Measurements from ENCODE around the gene MAGOH. TPM values are rescaled to one million over a fixed set of nuclear protein-coding genes. Genes with fewer than 3 reads are reported as not detected.

The MAGOH gene
- total RNA-seq, 2 donors from 2014 or later, result 23.0 to 36.1 TPM

DNA sequence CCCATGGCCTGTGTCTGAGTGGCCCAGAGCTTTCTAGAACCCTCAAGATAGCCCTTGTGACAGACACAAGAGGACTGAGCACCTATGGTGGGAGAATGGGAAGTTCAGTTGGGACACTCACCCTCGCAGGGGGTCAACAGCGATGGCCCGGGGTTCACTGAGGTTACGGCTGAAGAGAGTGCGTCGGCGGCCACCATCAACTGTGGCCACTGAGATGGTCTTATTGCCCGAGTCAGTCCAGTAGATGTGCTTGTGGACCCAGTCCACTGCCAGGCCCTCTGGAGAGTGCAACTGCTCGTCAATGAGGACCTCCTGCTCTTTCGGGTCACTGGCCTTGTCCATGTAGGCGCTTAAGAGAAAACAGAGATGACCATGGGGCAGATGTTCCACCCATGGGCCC lies 25.7 kb upstream of the MAGOH start:
- WGBS, result 98% methylated on average over 11 of the region's 11 CpGs
- DNase-seq (ENCODE audit: low spot score), result no peak
- intact Hi-C loops (cut with DNase I), result no loop called here
- no peak overlapping the region for H3K4me3 ChIP-seq
- no peaks in the 10 kb centered on the region for H3K9me3 ChIP-seq
- no peaks in the 10 kb centered on the region for H3K36me3 ChIP-seq
- H3K27me3 ChIP-seq (replicated peaks; ENCODE audit: insufficient read depth), result no peaks in the 10 kb centered on the region
- H3K27ac ChIP-seq, result no peak overlapping the region
- no peaks in the 10 kb centered on the region for H3K4me1 ChIP-seq (replicated peaks)
- TF ChIP-seq, protein P1, sequence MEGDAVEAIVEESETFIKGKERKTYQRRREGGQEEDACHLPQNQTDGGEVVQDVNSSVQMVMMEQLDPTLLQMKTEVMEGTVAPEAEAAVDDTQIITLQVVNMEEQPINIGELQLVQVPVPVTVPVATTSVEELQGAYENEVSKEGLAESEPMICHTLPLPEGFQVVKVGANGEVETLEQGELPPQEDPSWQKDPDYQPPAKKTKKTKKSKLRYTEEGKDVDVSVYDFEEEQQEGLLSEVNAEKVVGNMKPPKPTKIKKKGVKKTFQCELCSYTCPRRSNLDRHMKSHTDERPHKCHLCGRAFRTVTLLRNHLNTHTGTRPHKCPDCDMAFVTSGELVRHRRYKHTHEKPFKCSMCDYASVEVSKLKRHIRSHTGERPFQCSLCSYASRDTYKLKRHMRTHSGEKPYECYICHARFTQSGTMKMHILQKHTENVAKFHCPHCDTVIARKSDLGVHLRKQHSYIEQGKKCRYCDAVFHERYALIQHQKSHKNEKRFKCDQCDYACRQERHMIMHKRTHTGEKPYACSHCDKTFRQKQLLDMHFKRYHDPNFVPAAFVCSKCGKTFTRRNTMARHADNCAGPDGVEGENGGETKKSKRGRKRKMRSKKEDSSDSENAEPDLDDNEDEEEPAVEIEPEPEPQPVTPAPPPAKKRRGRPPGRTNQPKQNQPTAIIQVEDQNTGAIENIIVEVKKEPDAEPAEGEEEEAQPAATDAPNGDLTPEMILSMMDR (IDR thresholded peaks at IDR 0.05), result no peak
- no peak for TF ChIP-seq POLR2AphosphoS5 (IDR thresholded peaks at IDR 0.05)
- no peak for TF ChIP-seq POLR2A (IDR thresholded peaks at IDR 0.05)

DNA sequence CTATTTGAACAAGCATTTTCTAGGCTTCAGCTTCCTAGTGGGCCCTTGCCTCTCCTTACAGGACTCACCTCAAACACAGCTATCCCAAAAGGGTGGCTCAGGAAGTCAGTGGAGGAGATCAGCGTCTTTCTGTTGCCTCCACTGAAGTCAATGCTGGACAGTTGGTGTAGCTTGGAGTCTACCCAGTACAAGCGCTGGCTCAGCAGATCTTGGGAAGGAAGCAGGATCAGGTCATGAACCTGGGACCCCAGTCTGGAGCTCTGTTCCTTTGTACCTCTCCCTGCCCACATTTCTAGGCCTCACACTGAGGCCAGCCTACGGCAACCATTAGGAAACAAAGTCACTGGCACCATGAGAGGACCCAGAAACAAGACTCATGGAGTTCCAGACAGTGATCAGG lies 23.7 kb upstream of the MAGOH start:
- no peak for DNase-seq (ENCODE audit: low spot score)
- TF ChIP-seq, protein P1 (IDR thresholded peaks at IDR 0.05), result no peak
- H3K4me3 ChIP-seq, result no peak overlapping the region
- H3K27me3 ChIP-seq (replicated peaks; ENCODE audit: insufficient read depth), result no peaks in the 10 kb centered on the region
- no peak overlapping the region for H3K27ac ChIP-seq
- no peaks in the 10 kb centered on the region for H3K4me1 ChIP-seq (replicated peaks)
- no peaks in the 10 kb centered on the region for H3K36me3 ChIP-seq
- no peaks in the 10 kb centered on the region for H3K9me3 ChIP-seq
- WGBS, result 94% methylated on average over 3 of the region's 3 CpGs
- intact Hi-C loops (cut with DNase I), result no loop called here

DNA sequence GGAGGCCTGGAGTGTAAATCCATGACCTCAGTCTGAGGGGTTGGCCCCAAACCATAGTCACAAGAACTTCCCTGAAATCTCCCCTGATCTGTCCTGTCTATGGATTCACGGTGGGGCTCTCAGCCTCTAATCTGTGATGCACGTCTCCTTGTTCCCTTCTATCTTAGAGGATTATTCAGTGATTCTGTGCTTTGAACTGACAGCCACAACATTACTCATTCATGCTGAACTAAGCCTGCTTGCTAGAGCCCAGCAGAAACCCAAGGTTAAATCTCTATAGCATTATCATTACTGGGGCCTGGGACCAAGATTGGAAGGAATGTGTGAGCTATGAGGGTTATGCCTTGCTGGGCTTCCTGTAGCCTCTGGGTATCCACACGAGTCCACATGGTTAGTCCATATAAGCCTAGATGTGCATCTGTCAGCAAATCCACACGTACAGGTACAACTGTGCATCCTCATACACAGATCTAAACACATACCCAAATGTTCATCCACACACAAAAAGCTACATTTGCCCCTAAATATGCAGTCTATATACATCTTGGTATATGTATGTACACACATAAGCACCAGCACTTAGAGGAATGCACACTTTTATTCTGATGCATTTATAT lies 22.4 kb upstream of the MAGOH start:
- no peak overlapping the region for H3K4me3 ChIP-seq
- intact Hi-C loops (cut with DNase I), result no loop called here
- H3K36me3 ChIP-seq, result no peaks in the 10 kb centered on the region
- H3K27me3 ChIP-seq (replicated peaks; ENCODE audit: insufficient read depth), result no peaks in the 10 kb centered on the region
- TF ChIP-seq, protein P1 (IDR thresholded peaks at IDR 0.05), result no peak
- TF ChIP-seq POLR2AphosphoS5 (IDR thresholded peaks at IDR 0.05) (no peak), POLR2A (IDR thresholded peaks at IDR 0.05) (no peak)
- H3K9me3 ChIP-seq, result no peaks in the 10 kb centered on the region
- WGBS, result 91% methylated on average over 4 of the region's 4 CpGs
- no peak overlapping the region for H3K27ac ChIP-seq
- H3K4me1 ChIP-seq (replicated peaks), result no peaks in the 10 kb centered on the region
- DNase-seq (ENCODE audit: low spot score), result no peak

DNA sequence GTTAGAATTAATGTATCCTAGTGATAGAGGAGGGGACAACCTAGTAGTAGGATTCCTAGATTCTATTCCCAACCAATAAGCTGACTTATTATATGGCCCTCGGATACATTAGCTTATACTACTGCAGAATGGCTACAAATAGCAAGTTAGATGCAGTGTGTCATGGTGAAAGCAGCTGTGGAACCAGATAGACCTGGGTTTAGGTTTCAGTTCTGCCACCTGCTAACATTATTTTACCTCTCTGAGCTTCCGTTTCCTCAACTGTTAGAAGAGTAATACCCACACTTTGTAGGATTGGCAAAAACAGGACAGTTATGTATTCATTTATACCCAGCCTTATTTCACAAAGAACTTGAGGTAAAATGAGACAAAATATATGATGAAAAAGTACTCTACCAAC lies 21.6 kb upstream of the MAGOH start:
- DNase-seq (ENCODE audit: low spot score), result no peak
- no peaks in the 10 kb centered on the region for H3K4me1 ChIP-seq (replicated peaks)
- H3K4me3 ChIP-seq, result no peak overlapping the region
- TF ChIP-seq, protein P1 (IDR thresholded peaks at IDR 0.05), result no peak
- TF ChIP-seq POLR2A (IDR thresholded peaks at IDR 0.05) (no peak), POLR2AphosphoS5 (IDR thresholded peaks at IDR 0.05) (no peak)
- H3K36me3 ChIP-seq, result no peaks in the 10 kb centered on the region
- intact Hi-C loops (cut with DNase I), result no loop called here
- no peaks in the 10 kb centered on the region for H3K27me3 ChIP-seq (replicated peaks; ENCODE audit: insufficient read depth)
- no peaks in the 10 kb centered on the region for H3K9me3 ChIP-seq
- H3K27ac ChIP-seq, result no peak overlapping the region
- WGBS, result 96% methylated on average over 2 of the region's 2 CpGs

DNA sequence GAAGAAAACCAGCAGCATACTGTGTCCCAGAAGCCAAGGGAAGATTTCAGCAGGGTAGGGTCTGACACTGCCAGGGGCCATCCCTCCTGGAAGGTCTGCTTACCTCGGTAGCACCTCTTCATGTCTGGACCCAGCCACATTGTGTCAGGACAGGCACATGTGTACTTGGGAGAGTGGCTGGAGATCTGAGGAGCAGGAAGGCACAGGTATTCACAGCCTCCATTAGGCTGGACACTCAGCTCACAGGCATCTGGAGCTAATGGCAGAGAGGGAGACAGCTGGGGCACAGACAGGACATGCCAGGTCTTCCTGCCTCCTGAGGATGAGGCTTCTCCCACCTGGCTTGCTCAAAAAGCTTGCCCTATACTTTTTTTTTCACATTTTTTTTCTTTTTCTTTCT lies 19.9 kb upstream of the MAGOH start:
- TF ChIP-seq POLR2AphosphoS5 (IDR thresholded peaks at IDR 0.05) (no peak), POLR2A (IDR thresholded peaks at IDR 0.05) (no peak)
- TF ChIP-seq, protein P1 (IDR thresholded peaks at IDR 0.05), result no peak
- Histone ChIP-seq H3K9me3 (no peaks in the 10 kb centered on the region), H3K36me3 (no peaks in the 10 kb centered on the region), H3K27ac (no peak overlapping the region), H3K4me1 (replicated peaks) (no peaks in the 10 kb centered on the region), H3K27me3 (replicated peaks; ENCODE audit: insufficient read depth) (no peaks in the 10 kb centered on the region), H3K4me3 (no peak overlapping the region)
- no peak for DNase-seq (ENCODE audit: low spot score)
- 53% methylated on average over 1 of the region's 1 CpG for WGBS
- intact Hi-C loops (cut with DNase I), result no loop called here
